HG02852 (cell line): ENCODE measurements around the gene HDDC3.

Source experiments
- ATAC-seq: cut with Tn5 transposase; IDR thresholded peaks from one replicate; pipeline ENCODE4 v1.9.1; 2021; ENCODE audit warnings: mild to moderate bottlenecking, moderate library complexity; ENCODE audit not compliant: unreplicated experiment

The HDDC3 gene

GRCh38 chr15:90953947-90954711 is 21.8 kb upstream of the HDDC3 start:
- no peak for ATAC-seq

- no peak for ATAC-seq
Observed at GRCh38 chr15:90952901-90953677, 20.7 kb upstream of the HDDC3 start.

- no peak for ATAC-seq
Observed at GRCh38 chr15:90950676-90951075, 18.3 kb upstream of the HDDC3 start.

- ATAC-seq = no peak
Observed at GRCh38 chr15:90949979-90950675, 17.8 kb upstream of the HDDC3 start.

- no peak for ATAC-seq
Observed at GRCh38 chr15:90948506-90948905, 16.2 kb upstream of the HDDC3 start.

GRCh38 chr15:90947577-90948357 is 15.4 kb upstream of the HDDC3 start:
- ATAC-seq = no peak

- ATAC-seq = no peak
Observed at GRCh38 chr15:90946941-90947576, 14.7 kb upstream of the HDDC3 start.

- no peak for ATAC-seq
Observed at GRCh38 chr15:90946538-90946937, 14.2 kb upstream of the HDDC3 start.

GRCh38 chr15:90945091-90945490 is 12.7 kb upstream of the HDDC3 start:
- ATAC-seq = no peak

- no peak for ATAC-seq
Observed at GRCh38 chr15:90942354-90943120, 10.2 kb upstream of the HDDC3 start.

- ATAC-seq = no peak
Observed at GRCh38 chr15:90941038-90941437, 8.7 kb upstream of the HDDC3 start.

- no peak for ATAC-seq
Observed at GRCh38 chr15:90939756-90940155, 7.4 kb upstream of the HDDC3 start.

GRCh38 chr15:90938261-90938660 is 5.9 kb upstream of the HDDC3 start:
- no peak for ATAC-seq

- ATAC-seq = no peak
Observed at GRCh38 chr15:90936823-90937222, 4.5 kb upstream of the HDDC3 start.

GRCh38 chr15:90934949-90935751 is 2.8 kb upstream of the HDDC3 start, which contains the start of gene UNC45A:
TSS of gene UNC45A (plus strand) at chr15:90935285. CDS start at chr15:90935325, 40 bp downstream.
- ATAC-seq = peak; percentile 64

- peak; percentile 30 for ATAC-seq
Observed at GRCh38 chr15:90934256-90934948, 2.1 kb upstream of the HDDC3 start.

GRCh38 chr15:90933301-90933700 is 952 bp upstream of the HDDC3 start:
- ATAC-seq = no peak

- no peak for ATAC-seq
Observed at GRCh38 chr15:90932660-90932991, 277 bp upstream of the HDDC3 start.

- no peak for ATAC-seq
Observed at GRCh38 chr15:90931575-90931827, 848 bp downstream of the HDDC3 start.
